Head of caudate nucleus (tissue), 42 donors: ENCODE measurements around the gene CDCP2.
"Not testable (repeated sequence)": the region's sequence is repeated elsewhere in the genome, so short reads cannot be mapped to it uniquely, and the experiment has no call there.

Experiments used
- DNase-seq, 42 donors: peaks; one replicate each; pipeline versions ENCODE4 v3.0.0 to v3.0.0-alpha.2; 2020 to 2021; ENCODE audit warnings: mixed read lengths in 7 of 42
- intact Hi-C: fragments of 100-400 bp; cut with DNase I; formaldehyde crosslinking; loops from one replicate; pipeline ENCODE4 v1.15.0; 2022

The CDCP2 gene

GRCh38 chr1:54171016-54171415 is 18.2 kb upstream of the CDCP2 start:
- intact Hi-C loops = no loop called here
- DNase-seq = peak in 33 of 42 donors; percentile 4 to 74 (median 35)

DNA sequence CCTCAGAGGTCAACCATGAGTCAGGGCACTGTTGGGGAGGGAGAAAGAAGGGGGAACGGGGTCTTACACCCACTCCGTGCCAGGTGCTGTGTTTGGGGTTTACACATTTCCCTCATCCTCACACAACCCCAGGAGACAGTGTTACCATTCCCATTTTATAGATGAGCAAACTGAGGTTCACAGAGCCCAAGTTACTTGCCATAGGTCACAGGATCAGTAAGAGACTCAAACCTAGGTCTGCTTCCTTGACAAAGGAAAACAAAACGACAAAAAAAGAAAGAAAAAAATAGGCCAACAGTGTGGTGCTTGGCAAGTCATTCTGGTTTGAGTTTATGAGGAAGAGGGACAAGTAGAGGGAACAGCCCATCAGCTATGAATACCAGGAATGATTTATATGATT is 16.3 kb upstream of the CDCP2 start:
- intact Hi-C loops = no loop called here
- no peak for DNase-seq

DNA sequence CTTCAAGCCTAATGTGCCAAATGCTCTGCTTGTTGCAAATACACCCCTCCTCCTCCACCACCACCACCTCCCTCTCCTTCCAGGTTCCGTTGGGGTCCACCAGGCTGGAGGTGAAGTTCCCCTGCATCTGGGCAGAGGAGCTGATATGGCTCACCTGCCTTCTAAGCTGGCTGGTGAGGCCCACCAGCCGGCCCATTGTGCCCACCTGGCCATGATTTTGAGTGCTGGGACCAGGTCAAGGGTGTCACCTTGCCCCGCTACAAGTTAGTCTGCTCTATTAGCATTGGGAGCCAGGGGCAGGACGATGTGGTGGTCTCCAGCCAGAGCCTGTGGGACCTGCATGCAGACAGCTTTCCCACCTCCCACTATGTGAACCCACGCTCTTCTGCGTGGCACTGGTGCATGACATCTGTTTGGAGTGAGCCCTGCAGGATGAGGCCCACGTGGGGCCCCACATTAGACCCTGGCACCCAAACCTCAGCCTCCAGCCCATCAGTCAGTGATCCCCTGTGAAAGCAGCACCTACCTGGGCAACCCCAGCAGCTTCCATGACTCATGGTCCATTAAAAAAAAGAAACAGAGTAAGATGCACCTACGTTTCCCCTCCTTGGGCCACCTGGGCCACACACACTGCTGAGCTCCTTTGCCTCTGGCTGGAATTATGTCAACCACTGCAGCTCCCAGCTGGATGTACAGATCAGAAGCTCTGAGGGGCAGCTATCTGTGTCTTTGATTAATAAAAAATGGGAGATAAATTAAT is 15.6 kb upstream of the CDCP2 start:
- no peak for DNase-seq
- intact Hi-C loops = no loop called here

- DNase-seq = peak in 35 of 42 donors; percentile 7 to 80 (median 43)
Observed at GRCh38 chr1:54167422-54168139, 14.8 kb upstream of the CDCP2 start.

GRCh38 chr1:54166357-54166756 is 13.6 kb upstream of the CDCP2 start:
- DNase-seq, intact Hi-C loops: not testable (repeated sequence)

More at GRCh38 chr1:54167422-54168139, 14.8 kb upstream of the CDCP2 start:
- intact Hi-C loops = no loop called here

DNA sequence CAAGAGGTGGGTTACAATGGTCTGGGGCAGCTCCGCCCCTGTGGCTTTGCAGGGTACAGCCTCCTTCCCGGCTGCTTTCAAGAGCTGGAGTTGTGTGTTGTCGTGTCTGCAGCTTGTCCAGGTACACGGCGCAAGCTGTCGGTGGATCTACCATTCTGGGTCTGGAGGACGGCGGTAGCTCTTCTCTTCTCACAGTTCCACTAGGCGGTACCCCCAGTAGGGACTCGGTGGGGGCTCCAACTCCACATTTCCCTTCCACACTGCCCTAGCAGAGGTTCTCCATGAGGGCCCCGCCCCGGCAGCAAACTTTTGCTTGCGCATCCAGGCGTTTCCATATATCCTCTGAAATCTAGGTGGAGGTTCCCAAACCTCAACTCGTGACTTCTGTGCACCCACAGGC is 12.3 kb upstream of the CDCP2 start:
- DNase-seq = no peak
- intact Hi-C loops = no loop called here

GRCh38 chr1:54163573-54163972 is 10.8 kb upstream of the CDCP2 start:
- no peak for DNase-seq
- intact Hi-C loops = no loop called here

DNA sequence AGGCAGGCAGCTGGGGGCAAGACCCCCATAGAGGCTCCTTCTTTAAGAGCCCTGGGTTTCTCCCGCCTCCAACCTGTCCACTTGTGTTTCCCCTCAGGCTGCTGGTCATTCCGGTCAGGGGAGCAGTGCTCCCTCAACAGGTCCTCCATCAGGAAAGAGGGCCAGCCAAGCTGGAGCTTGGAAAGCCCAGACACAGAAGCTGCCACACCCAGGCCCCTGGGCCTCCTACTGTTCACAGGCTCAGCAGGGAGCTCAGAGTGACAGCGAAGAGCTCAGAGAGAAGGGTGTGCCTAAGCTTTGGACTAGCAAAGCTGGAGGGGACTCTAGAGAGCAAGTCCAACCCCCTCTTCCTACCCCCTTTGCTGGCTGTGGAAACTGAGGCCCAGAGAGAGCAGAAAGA is 10.3 kb upstream of the CDCP2 start:
- DNase-seq = no peak

DNA sequence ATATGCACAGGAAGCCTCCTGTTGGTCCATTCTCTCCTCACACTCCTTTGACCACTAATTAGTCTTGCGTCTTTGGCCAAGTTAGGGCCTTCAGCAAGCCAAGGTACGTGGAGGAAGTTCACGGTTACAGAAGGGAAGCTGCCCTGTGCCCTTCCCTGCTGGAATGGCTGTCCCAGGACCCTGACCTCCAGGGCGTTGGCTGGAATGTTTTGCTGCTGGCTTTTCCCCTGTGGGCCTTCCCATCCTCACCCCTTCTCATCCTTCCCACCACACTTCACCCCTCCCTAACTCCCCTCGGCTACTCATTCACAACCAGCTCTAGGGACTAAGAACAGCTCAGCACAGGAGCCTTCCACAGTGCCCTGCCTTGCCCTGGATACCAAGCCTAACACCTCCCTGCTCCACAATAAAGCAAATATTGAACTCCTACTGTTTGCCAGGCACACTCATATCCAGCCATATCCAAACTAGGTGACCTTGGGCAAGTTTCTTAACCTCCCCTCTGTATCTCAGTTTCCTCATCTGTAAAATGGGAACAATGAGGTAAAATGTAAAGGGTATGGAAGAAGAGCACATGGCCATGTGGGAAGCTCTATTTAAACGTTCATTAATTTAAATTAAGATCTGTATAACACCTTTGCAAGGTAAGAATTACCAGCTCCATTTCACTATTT is 8.8 kb upstream of the CDCP2 start:
- DNase-seq = no peak
- intact Hi-C loops = no loop called here

More for the DNA sequence above, 10.3 kb upstream of the CDCP2 start:
- intact Hi-C loops = no loop called here

DNA sequence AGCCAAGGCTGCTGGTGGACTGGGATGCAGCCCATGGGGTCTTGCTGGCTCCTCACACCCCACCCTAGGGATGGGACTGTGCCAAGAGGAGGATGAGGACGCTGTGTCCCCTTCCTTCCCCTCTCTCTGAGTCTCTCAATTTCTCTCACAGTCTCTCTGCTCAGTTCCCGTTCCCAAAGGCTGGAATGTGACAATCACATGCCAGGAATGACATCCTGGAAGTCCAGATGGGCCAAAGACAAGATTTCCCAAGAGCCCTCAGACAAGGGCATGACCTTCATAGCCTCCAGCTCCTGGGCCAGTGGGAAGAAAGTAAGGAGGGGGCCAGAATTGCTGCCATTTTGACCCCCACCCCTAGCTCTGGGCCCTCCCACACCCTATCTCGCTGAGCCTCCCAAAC is 7.6 kb upstream of the CDCP2 start:
- intact Hi-C loops = no loop called here
- no peak for DNase-seq

DNA sequence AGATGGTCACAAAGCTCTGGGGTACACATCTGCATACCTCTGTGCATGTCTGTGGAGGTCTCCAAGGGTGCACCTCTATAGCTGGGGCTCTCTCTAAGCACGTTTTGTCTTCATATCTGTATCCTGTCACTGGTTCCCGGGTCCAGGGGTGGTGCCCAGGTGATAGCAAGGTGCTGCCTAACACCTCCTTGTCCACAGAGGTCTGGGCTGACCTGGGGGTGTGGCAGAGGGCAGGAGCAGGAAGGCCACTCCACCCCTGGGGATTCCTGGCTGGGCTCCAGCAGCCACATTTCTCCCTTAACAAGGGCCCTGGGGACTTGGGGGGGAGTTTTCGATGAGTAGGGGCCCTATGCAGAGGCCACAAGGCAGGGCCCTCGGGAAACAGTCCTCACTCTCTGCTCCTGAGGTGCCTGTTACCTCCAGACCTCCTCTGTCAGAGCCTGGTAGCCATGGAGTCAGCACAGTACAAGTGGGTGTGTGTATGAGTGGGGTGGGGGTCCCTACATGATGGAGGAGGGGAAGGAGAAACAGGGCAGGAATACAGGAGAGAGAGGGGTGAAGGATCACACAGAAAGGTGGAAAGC is 7.0 kb upstream of the CDCP2 start:
- DNase-seq = no peak
- intact Hi-C loops = no loop called here

DNA sequence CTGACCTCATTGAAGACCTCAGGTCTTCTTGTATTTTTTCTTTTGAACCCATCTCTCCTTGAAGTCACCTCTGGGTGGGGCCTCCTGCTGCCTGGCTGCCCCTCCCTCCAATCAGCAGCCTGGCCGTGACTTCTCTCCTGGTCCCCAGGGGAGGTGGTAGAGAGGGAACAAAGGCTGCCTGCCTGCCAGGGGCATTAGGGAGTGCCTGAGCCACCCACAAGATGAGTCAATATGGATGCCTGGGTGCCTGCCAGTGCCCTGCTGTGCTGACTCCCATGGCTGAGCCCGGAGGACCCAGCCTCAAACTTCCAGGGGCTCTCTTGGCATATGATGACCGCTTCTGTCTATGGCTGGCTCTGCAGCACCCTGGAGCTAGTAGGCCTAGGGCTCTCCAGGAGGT is 5.3 kb upstream of the CDCP2 start:
- no peak for DNase-seq
- intact Hi-C loops = no loop called here

DNA sequence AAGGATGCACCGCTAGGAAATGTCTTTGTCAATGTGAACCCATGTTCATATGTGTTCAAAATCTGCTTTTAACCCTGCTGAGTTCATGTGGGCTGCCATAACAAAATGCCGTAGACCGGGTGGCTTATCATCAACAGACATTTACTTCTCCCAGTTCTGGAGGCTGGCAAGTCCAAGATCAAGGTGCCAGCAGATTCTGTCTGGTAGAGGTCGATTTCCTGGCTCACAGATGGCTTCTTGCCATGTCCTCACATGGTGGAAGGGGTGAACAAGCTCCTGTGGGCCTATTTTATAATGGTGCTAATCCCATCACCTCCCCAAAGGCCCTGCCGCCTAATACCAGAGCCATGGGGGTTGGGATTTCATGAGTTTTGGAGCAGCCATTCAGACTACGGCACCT is 4.6 kb upstream of the CDCP2 start:
- no peak for DNase-seq
- intact Hi-C loops = no loop called here

GRCh38 chr1:54156986-54157385 is 4.2 kb upstream of the CDCP2 start:
- no peak for DNase-seq
- intact Hi-C loops = no loop called here

DNA sequence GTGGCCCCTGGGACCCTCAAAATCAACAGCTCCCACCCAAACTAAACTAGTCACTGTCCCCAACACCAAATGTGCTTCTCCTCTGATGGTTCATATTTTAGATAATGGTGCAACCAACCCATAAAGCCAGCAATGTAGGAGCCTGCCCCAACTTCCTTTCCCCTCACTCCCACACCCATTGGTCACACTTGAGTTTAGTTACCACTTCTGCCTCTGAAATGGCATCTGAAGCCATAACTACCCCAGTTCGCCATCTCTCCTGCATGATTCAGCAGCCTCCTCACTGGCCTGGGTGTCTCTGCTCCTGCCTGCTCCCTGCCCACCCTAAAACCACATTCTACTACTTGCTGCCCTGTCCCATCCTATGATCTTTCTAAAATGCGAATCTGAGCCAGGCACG is 3.4 kb upstream of the CDCP2 start:
- no peak for DNase-seq
- intact Hi-C loops = no loop called here

DNA sequence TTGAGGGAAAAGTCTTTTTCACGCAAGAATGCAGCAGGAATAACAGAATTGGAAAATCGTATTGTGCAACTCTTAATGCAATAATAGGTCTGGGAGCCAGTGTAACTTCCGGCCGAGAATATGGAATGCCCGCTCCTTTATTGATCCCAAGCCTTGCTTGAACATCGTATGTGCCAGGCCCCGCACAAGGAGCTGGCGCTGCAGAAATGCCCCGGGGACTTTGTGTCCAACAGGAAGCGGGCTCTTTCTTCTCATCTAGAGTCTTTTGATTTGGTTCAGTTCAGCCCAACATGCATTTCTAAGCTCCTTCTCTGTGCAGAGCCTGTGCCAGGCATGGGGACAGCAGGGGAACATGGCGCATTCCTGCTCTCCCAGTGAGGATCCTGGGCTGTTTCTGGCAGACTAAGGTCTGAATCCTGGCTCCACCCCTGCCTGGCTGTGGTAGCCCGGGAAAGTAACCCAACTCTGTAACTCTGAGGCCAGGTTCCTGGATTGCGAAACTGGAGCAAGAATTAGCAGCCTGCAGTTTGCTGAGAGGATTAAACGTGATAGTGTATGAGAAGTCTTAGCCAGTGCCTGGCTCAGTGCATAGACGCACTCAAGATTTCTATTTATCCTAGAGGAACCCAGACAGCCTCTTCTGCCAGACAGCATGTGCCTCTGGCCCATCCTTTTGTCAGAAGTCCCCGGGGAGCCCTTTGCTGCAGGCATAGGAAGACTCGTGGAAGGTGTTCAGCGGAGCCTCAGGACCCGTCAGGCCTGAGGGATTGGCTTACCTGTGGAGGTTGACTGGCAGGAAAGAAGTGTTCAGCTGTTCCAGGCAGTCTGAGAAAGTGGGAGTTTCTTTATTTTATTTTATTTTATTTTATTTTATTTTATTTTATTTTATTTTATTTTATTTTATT is 987 bp upstream of the CDCP2 start:
- peak in 3 of 42 donors; percentile 6 to 40 (median 16) for DNase-seq
- intact Hi-C loops = no loop called here

- no peak for DNase-seq
- intact Hi-C loops = no loop called here
Observed at GRCh38 chr1:54151013-54151412, 1.8 kb downstream of the CDCP2 start.

DNA sequence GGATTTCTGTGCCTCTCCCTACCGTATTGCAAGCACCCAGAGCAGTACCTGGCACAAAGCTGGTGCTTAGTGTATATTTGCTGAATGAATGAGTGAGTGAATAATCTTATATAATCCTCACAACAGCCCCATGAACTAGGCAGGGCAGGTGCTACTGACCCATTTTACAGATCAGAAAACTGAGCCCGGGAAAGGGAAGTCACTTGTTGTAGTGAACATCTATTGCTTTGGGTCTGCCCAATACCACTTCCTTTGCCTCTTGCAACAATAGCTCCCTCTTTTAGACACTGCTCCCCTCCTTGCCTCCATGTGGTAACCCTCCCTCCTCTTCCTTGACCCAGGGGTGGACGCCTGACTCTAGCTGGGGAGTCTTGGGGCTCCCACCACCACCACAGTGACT is 3.1 kb downstream of the CDCP2 start:
- DNase-seq = no peak
- intact Hi-C loops = no loop called here

GRCh38 chr1:54144366-54144765 is 8.4 kb downstream of the CDCP2 start:
- DNase-seq = no peak
- intact Hi-C loops = no loop called here
